HCT116 (cell line): Measurements from ENCODE around the gene CDV3. TPM values are rescaled to one million over a fixed set of nuclear protein-coding genes. Genes with fewer than 3 reads are reported as not detected.

Experiments
- ATAC-seq: fragments of 200-7000 bp; cut with Tn5 transposase; 2 replicates; pipeline ENCODE4 v1.9.1; 2020; ENCODE audit warnings: mild to moderate bottlenecking, moderate library complexity
- BruUV-seq: library from RNA; stranded (reverse); fragments of 400-500 nt; replicated peaks from 2 replicates; lab custom pipeline; 2021; lab: Mats Ljungman, UMichigan
- CTCF ChIA-PET: fragments of 300-600 bp; sonication (Branson Sonifier 250); formaldehyde crosslinking; loops from one replicate; lab custom pipeline; 2021; ENCODE audit warnings: antibody characterized with exemption; lab: Charles Lee
- POLR2A ChIA-PET: fragments of 300-600, 350-600 bp; sonication (Branson Sonifier 250); formaldehyde crosslinking; loops from one replicate; lab custom pipeline; 2021; ENCODE audit warnings: antibody characterized with exemption; lab: Charles Lee
- RAD21 ChIA-PET, 2 experiments: fragments of 300-600 bp; sonication (Branson Sonifier 250); formaldehyde crosslinking; loops; one replicate each; lab custom pipeline; 2023; ENCODE audit warnings: low total read pairs in 2 of 2; ENCODE audit not compliant: uncharacterized antibody in 2 of 2, unreplicated experiment in 2 of 2, low non-redundant PET in 1 of 2; lab: Charles Lee
- DNase-seq: peaks from one replicate; pipeline ENCODE4 v3.0.0-alpha.2; 2010; ENCODE audit warnings: low read depth, low spot score
- H2AFZ ChIP-seq: fragments of 200-600 bp; shearing (Covaris generic), sonication (generic); 2 replicates; pipeline ENCODE4 v1.6.1; 2017; ENCODE audit warnings: low read depth, mixed run types, mixed read lengths, antibody characterized with exemption, low read length; ENCODE audit not compliant: poor library complexity, severe bottlenecking
- H3K27ac ChIP-seq: 2 replicates; pipeline ENCODE4 v1.5.1; 2012; ENCODE audit warnings: low read depth, low read length
- H3K27me3 ChIP-seq: fragments of 200-600 bp; sonication (generic); 2 replicates; pipeline ENCODE4 v1.6.1; 2016; ENCODE audit warnings: mixed run types, low read length, mixed read lengths; ENCODE audit not compliant: insufficient read depth
- H3K36me3 ChIP-seq, 2 experiments: fragments of 200-500 bp in 1 of 2; fragments of 200-600 bp in 1 of 2; sonication (Bioruptor generic) in 1 of 2; sonication (generic) in 1 of 2; 2 replicates each; pipeline versions ENCODE4 v1.5.1 to v1.6.1; 2014 to 2016; ENCODE audit warnings: low read length in 2 of 2, inconsistent platforms in 1 of 2, mixed read lengths in 1 of 2, mixed run types in 1 of 2; ENCODE audit not compliant: insufficient read depth in 2 of 2, control insufficient read depth in 1 of 2
- H3K4me1 ChIP-seq, 2 experiments: fragments of 200-600 bp in 1 of 2; sonication (generic) in 1 of 2; 2 replicates each; pipeline versions ENCODE4 v1.5.1 to v1.6.1; 2012 to 2017; ENCODE audit warnings: low read length in 2 of 2, inconsistent platforms in 1 of 2, mild to moderate bottlenecking in 1 of 2, mixed read lengths in 1 of 2, mixed run types in 1 of 2, moderate library complexity in 1 of 2; ENCODE audit not compliant: insufficient read depth in 2 of 2, control insufficient read depth in 1 of 2
- H3K4me2 ChIP-seq: fragments of 200-600 bp; sonication (generic); 2 replicates; pipeline ENCODE4 v1.6.1; 2017; ENCODE audit warnings: mixed run types, low read length, mixed read lengths
- H3K4me3 ChIP-seq, 2 experiments: fragments of 200-600 bp in 1 of 2; sonication (generic) in 1 of 2; replicated peaks in 1 of 2; 2 replicates each; pipeline ENCODE4 v1.5.1; 2011 to 2016; ENCODE audit warnings: low read length in 2 of 2, control low read depth in 1 of 2, low read depth in 1 of 2, mild to moderate bottlenecking in 1 of 2, mixed read lengths in 1 of 2, mixed run types in 1 of 2
- H3K79me2 ChIP-seq: fragments of 200-600 bp; sonication (generic); 2 replicates; pipeline ENCODE4 v1.6.1; 2017; ENCODE audit warnings: mild to moderate bottlenecking, mixed run types, low read length, moderate library complexity, mixed read lengths; ENCODE audit not compliant: insufficient read depth
- H3K9ac ChIP-seq: fragments of 200-600 bp; sonication (generic); 2 replicates; pipeline ENCODE4 v1.6.1; 2016; ENCODE audit warnings: low read length, mixed read lengths
- H3K9me2 ChIP-seq: fragments of 200-600 bp; sonication (generic), shearing (Covaris generic); 2 replicates; pipeline ENCODE4 v1.6.1; 2017; ENCODE audit warnings: mixed run types, mild to moderate bottlenecking, moderate library complexity; ENCODE audit not compliant: insufficient read depth
- H3K9me3 ChIP-seq, 2 experiments: fragments of 200-500 bp in 1 of 2; fragments of 200-600 bp in 1 of 2; sonication (Bioruptor generic) in 1 of 2; sonication (generic) in 1 of 2; 2 replicates each; pipeline ENCODE4 v1.6.1; 2014 to 2017; ENCODE audit warnings: low read length in 2 of 2, mixed read lengths in 2 of 2, inconsistent platforms in 1 of 2, low read depth in 1 of 2, mild to moderate bottlenecking in 1 of 2, mixed run types in 1 of 2, moderate library complexity in 1 of 2; ENCODE audit not compliant: control insufficient read depth in 1 of 2, insufficient read depth in 1 of 2
- H4K20me1 ChIP-seq: fragments of 200-600 bp; sonication (generic), shearing (Covaris generic); 2 replicates; pipeline ENCODE4 v1.6.1; 2017; ENCODE audit warnings: mixed run types, mild to moderate bottlenecking, moderate library complexity; ENCODE audit not compliant: insufficient read depth
- CBX3 ChIP-seq: IDR thresholded peaks from 2 replicates; pipeline ENCODE4 v1.6.1; 2012; ENCODE audit warnings: low read depth
- ELF1 ChIP-seq: IDR thresholded peaks from 2 replicates; pipeline ENCODE4 v1.6.1; 2012; ENCODE audit warnings: low read depth, borderline replicate concordance
- FOSL1 ChIP-seq: IDR thresholded peaks from 2 replicates; pipeline ENCODE4 v1.6.1; 2012; ENCODE audit warnings: low read depth
- JUND ChIP-seq: IDR thresholded peaks from 2 replicates; pipeline ENCODE4 v1.6.1; 2012
- POLR2A ChIP-seq: IDR thresholded peaks from 2 replicates; pipeline ENCODE4 v1.7.0; 2011; ENCODE audit warnings: borderline replicate concordance; ENCODE audit not compliant: insufficient read depth, insufficient read length; ENCODE audit errors: extremely low read depth
- SP1 ChIP-seq: IDR thresholded peaks from 2 replicates; pipeline ENCODE4 v1.6.1; 2012; ENCODE audit warnings: low read depth
- SRF ChIP-seq: IDR thresholded peaks from 2 replicates; pipeline ENCODE4 v1.6.1; 2012; ENCODE audit warnings: low read depth
- TCF7L2 ChIP-seq: IDR thresholded peaks from 2 replicates; pipeline ENCODE4 v1.7.0; 2011; ENCODE audit warnings: borderline replicate concordance, inconsistent platforms; ENCODE audit not compliant: insufficient read depth, insufficient read length; ENCODE audit errors: extremely low read depth
- YY1 ChIP-seq: IDR thresholded peaks from 2 replicates; pipeline ENCODE4 v1.6.1; 2011; ENCODE audit warnings: low read length, low read depth, moderate library complexity, mild to moderate bottlenecking; ENCODE audit not compliant: insufficient replicate concordance; ENCODE audit errors: extremely low read depth
- intact Hi-C: fragments of 100-400 bp; cut with micrococcal nuclease; formaldehyde crosslinking; loops from 2 replicates; pipeline ENCODE4 v1.10.0; 2022
- total RNA-seq: library from RNA; stranded (reverse); gene quantifications from one replicate; pipeline ENCODE4 v1.2.1, GENCODE V29; 2021; ENCODE audit not compliant: unreplicated experiment
- TF ChIP-seq, protein P1 (sequence below): IDR thresholded peaks from 2 replicates; pipeline ENCODE4 v1.6.1; 2012
- TF ChIP-seq, protein P2 (sequence below): IDR thresholded peaks from 2 replicates; pipeline ENCODE4 v1.6.1; 2012; ENCODE audit warnings: low read depth

CDV3 gene
- total RNA-seq, 1 experiment from 2014 or later: 153 TPM

DNA sequence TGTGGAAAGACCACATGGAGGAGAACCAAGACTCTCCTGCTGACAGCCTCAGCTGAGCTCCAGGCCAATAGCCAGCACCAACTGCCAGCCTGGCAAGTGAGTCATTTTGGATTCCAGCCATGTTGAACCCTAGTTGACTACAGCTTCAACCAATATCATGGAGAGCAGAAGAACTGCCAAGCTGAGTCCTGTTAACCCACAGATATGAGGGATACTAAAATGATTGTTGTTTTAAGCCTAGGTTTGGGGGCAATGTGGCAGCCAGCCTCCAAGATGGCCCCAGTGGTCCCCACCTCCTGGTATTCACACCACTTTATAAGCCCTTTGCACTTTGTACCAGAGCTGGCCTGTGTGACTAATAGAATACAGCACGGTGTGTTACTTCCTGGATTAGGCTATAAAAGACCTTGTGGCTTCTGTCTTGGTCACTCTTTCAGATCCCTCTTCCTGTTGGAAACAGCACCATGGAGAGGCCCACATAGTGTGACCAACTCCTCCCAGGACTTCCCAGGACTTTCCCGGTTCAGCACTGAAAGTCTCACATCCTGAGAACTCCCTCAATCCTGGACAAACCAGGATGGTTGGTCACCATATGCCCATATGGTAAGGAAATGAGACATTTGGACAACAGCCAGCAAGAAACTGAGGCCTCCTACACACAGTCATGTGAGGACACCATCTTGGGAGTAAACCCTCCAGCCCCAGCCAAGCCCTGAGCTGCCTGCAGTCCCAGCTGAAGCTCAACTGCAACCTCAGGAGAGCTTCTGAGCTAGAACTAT is 32.4 kb upstream of the CDV3 start:
- H3K9ac ChIP-seq: no peak overlapping the region
- RAD21 ChIA-PET: no interaction called here
- peak overlapping the region; percentile 60 for H3K4me2 ChIP-seq
- H3K79me2 ChIP-seq: no peaks in the 10 kb centered on the region
- no peaks in the 10 kb centered on the region for H3K9me3 ChIP-seq
- TF ChIP-seq SP1 (peak; percentile 45; the same call in 1 of the 2 replicates), SRF (no peak), TCF7L2 (peak; percentile 39), JUND (peak; percentile 55; the same call in 1 of the 2 replicates), POLR2A (no peak), CBX3 (peak; percentile 59), YY1 (peak; percentile 17), FOSL1 (peak; percentile 60), ELF1 (peak; percentile 39; the same call in 1 of the 2 replicates)
- TF ChIP-seq, protein P1, sequence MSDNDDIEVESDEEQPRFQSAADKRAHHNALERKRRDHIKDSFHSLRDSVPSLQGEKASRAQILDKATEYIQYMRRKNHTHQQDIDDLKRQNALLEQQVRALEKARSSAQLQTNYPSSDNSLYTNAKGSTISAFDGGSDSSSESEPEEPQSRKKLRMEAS: peak; percentile 20; the same call in 1 of the 2 replicates
- TF ChIP-seq, protein P2, sequence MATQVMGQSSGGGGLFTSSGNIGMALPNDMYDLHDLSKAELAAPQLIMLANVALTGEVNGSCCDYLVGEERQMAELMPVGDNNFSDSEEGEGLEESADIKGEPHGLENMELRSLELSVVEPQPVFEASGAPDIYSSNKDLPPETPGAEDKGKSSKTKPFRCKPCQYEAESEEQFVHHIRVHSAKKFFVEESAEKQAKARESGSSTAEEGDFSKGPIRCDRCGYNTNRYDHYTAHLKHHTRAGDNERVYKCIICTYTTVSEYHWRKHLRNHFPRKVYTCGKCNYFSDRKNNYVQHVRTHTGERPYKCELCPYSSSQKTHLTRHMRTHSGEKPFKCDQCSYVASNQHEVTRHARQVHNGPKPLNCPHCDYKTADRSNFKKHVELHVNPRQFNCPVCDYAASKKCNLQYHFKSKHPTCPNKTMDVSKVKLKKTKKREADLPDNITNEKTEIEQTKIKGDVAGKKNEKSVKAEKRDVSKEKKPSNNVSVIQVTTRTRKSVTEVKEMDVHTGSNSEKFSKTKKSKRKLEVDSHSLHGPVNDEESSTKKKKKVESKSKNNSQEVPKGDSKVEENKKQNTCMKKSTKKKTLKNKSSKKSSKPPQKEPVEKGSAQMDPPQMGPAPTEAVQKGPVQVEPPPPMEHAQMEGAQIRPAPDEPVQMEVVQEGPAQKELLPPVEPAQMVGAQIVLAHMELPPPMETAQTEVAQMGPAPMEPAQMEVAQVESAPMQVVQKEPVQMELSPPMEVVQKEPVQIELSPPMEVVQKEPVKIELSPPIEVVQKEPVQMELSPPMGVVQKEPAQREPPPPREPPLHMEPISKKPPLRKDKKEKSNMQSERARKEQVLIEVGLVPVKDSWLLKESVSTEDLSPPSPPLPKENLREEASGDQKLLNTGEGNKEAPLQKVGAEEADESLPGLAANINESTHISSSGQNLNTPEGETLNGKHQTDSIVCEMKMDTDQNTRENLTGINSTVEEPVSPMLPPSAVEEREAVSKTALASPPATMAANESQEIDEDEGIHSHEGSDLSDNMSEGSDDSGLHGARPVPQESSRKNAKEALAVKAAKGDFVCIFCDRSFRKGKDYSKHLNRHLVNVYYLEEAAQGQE: peak; percentile 6; the same call in 1 of the 2 replicates
- H3K36me3 ChIP-seq: no peaks in the 10 kb centered on the region
- POLR2A ChIA-PET: interaction anchor here (2.0 kb wide), 1 partner anchor 32 kb away, joined by 12 read pairs; the partner anchor contains the start of gene CDV3
- ATAC-seq (peak; percentile 81), DNase-seq (peak; percentile 56)
- intact Hi-C loops: no loop called here
- H3K4me1 ChIP-seq: peaks cover 6 to 19% of the 10 kb centered on the region in 2 experiments; a peak in 3 of 4 replicates
- no peaks in the 10 kb centered on the region for H3K27me3 ChIP-seq
- H3K27ac ChIP-seq: no peak overlapping the region
- CTCF ChIA-PET: interaction anchor here (0.6 kb wide), 1 partner anchor 37 kb away, joined by 3 read pairs; no protein-coding TSS in a partner anchor
- peak overlapping the region in 1 of 2 experiments; percentile 11; a peak in 2 of 4 replicates for H3K4me3 ChIP-seq
- peak overlapping the region; percentile 95 for H2AFZ ChIP-seq
- H3K9me2 ChIP-seq: no peaks in the 10 kb centered on the region
- no peaks in the 10 kb centered on the region for H4K20me1 ChIP-seq
- no TSS peak for BruUV-seq
